Ovary (tissue), 9 donors: ENCODE data around the gene IL15RA. TPM values are rescaled to one million over a fixed set of nuclear protein-coding genes. Genes with fewer than 3 reads are reported as not detected.

Experiments
- DNase-seq, 5 donors: peaks; one replicate each; pipeline ENCODE4 v3.0.0-alpha.2; 2019 to 2020
- H3K27ac ChIP-seq, 2 donors: fragments of 200-600 bp; one replicate each; pipeline versions ENCODE4 v1.5.1 to v1.8.0; 2019 to 2022
- H3K27me3 ChIP-seq: fragments of 200-600 bp; one replicate; pipeline ENCODE4 v1.8.0; 2022
- H3K36me3 ChIP-seq: fragments of 200-600 bp; sonication (generic); one replicate; pipeline ENCODE4 v1.5.1; 2019
- H3K4me1 ChIP-seq: one replicate; pipeline ENCODE4 v1.8.1; 2013; ENCODE audit warnings: mild to moderate bottlenecking, moderate library complexity; ENCODE audit not compliant: insufficient read depth
- H3K4me3 ChIP-seq: fragments of 200-600 bp; sonication (generic); one replicate; pipeline ENCODE4 v1.5.1; 2017
- H3K9me3 ChIP-seq, 2 donors: fragments of 200-600 bp in 1 of 2; sonication (generic) in 1 of 2; one replicate each; pipeline versions ENCODE4 v1.5.1 to v1.8.1; 2013 to 2019; ENCODE audit warnings: mild to moderate bottlenecking in 1 of 2, moderate library complexity in 1 of 2
- EP300 ChIP-seq: sonication (generic); formaldehyde crosslinking; IDR thresholded peaks from one replicate; pipeline ENCODE4 v1.6.1; 2017; ENCODE audit warnings: antibody characterized with exemption
- POLR2A ChIP-seq: fragments of 450-650 bp; IDR thresholded peaks from one replicate; pipeline ENCODE4 v1.6.1; 2017; ENCODE audit warnings: antibody characterized with exemption, mild to moderate bottlenecking, moderate library complexity
- WGBS, 3 donors: extraction: QIAGEN DNeasy Blood & Tissue Kit in 1 of 3; methylation state at CpG; one replicate each; pipeline versions ENCODE4 v1.1.5 to v1.1.7; 2013 to 2017; 5-methylcytosine and 5-hydroxymethylcytosine counted together
- intact Hi-C, 4 donors: fragments of 100-400 bp; cut with DNase I; formaldehyde crosslinking; loops; one replicate each; pipeline versions ENCODE4 v1.11.0 to v1.15.1; 2022 to 2023
- polyA plus RNA-seq, 2 donors: library from polyadenylated mRNA; stranded (reverse); fragments of 200-250 nt in 1 of 2; fragments of 350-450 nt in 1 of 2; fragmentation: Illumina TruSeq in 1 of 2; extraction: RNeasy Lipid Tissue Mini Kit (QIAGEN cat#74804) in 1 of 2; gene quantifications; one replicate each; pipeline ENCODE4 v1.2.3, GENCODE V29; 2013 to 2014
- total RNA-seq, 7 donors: library from RNA; depleted of rRNA in 2 of 7; stranded (reverse); fragments of >200 nt in 2 of 7; fragmentation: NEBNext Ultra II Directional in 3 of 7; extraction: Animal tissue kit (Norgen Biotek cat#: 25700) in 3 of 7; gene quantifications; one replicate each; pipeline versions ENCODE4 v1.1.0 to v1.2.4, GENCODE V29; 2016 to 2023
- TF ChIP-seq, protein P1 (sequence below), 3 donors: fragments of 450-650 bp in 2 of 3; fragments of 200-600 bp in 1 of 3; IDR thresholded peaks; one replicate each; pipeline versions ENCODE4 v1.5.1 to v1.8.0; 2016 to 2022; ENCODE audit warnings: antibody characterized with exemption in 3 of 3, mild to moderate bottlenecking in 1 of 3
- donor health status: DM: no; HTN: no; CAD: no; lungs with moderate emphysema.
- donor health status: DM: no; HTN: no; CAD: no.
- donor health status: Bipolar disorder and iron deficiency.
- donor health status: DM: yes; HTN: yes; CAD: no.
- donor health status: DM: no; HTN: no; CAD: no.
- donor health status: DM: yes; HTN: yes; CAD: no.

The IL15RA gene
- total and polyA plus RNA-seq, 9 donors, result 2.7 to 15.2 (median 6.3) TPM

DNA sequence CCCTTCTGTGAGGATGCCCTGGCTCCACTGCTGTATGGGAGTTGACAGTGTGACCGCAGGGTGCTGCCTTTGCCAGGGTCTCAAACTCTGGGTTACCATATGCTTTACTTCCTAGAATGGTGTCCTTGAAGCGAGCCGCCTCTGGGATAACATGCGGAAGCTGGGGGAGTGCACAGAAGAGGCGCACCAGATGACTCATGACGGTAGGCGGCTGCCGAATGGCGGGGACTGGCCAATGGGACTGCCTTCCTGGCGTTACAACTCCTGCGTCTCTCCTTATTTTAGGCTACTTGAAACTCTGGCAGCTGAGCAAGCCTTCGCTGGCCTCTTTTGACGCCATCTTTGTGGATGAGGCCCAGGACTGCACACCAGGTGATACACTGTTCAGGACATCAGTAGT is 60.0 kb downstream of the IL15RA start:
- no peaks in the 10 kb centered on the region for H3K27me3 ChIP-seq
- no peaks in the 10 kb centered on the region for H3K9me3 ChIP-seq
- no peak overlapping the region for H3K4me3 ChIP-seq
- DNase-seq, result no peak
- no peaks in the 10 kb centered on the region for H3K36me3 ChIP-seq
- H3K27ac ChIP-seq, result no peak overlapping the region
- H3K4me1 ChIP-seq, result no peaks in the 10 kb centered on the region
- intact Hi-C loops, result no loop called here
- WGBS, 3 donors, result 93 to 96% (median 94%) methylated on average over 13 of the region's 13 CpGs
- TF ChIP-seq, protein P1, sequence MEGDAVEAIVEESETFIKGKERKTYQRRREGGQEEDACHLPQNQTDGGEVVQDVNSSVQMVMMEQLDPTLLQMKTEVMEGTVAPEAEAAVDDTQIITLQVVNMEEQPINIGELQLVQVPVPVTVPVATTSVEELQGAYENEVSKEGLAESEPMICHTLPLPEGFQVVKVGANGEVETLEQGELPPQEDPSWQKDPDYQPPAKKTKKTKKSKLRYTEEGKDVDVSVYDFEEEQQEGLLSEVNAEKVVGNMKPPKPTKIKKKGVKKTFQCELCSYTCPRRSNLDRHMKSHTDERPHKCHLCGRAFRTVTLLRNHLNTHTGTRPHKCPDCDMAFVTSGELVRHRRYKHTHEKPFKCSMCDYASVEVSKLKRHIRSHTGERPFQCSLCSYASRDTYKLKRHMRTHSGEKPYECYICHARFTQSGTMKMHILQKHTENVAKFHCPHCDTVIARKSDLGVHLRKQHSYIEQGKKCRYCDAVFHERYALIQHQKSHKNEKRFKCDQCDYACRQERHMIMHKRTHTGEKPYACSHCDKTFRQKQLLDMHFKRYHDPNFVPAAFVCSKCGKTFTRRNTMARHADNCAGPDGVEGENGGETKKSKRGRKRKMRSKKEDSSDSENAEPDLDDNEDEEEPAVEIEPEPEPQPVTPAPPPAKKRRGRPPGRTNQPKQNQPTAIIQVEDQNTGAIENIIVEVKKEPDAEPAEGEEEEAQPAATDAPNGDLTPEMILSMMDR (IDR thresholded peaks at IDR 0.05), result no peak

DNA sequence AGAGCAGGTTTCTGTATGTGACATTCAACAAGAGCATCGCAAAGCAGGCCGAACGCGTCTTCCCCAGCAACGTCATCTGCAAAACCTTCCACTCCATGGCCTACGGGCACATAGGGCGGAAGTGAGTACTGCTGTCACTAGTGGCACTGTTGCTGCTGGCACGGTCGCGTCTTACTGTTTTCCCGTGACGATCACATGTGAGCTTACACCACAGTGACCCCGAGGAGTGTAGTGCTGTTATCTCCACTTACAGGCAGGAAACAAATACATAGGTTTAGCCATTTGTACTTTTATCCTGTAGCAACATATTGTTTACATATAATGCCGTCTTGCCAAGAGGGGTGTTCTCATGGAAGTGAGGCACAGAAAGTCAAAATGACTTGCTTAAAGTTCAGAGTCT is 61.9 kb downstream of the IL15RA start:
- 93 to 95% (median 95%) methylated on average over 14 of the region's 14 CpGs for WGBS, 3 donors
- no peaks in the 10 kb centered on the region for H3K36me3 ChIP-seq

DNA sequence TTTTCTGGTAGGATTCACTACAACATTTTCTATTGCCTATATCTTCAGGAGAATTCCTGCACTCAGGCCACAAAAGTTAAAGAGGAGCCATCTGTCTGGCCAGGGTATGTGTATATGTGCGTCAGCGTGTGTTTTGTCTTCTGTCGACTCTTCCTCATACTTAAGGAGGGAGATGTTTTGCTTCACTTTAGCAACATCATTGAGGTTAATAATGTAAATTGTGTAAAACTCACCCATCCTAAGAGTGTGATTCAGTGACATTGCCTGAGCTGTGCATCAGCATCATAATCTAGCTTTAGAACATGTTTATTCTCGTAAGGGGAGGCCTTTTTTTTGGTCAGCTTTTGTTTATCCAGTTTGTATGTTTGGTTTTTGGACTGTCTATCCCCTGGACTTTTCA is 63.6 kb downstream of the IL15RA start:
- H3K4me3 ChIP-seq, result no peak overlapping the region
- H3K27me3 ChIP-seq, result no peaks in the 10 kb centered on the region
- 34 to 57% (median 54%) methylated on average over 4 of the region's 4 CpGs for WGBS, 3 donors
- TF ChIP-seq EP300 (no peak), POLR2A (no peak)
- TF ChIP-seq, protein P1 (IDR thresholded peaks at IDR 0.05), result no peak
- H3K36me3 ChIP-seq, result no peaks in the 10 kb centered on the region
- peaks cover 5% of the 10 kb centered on the region for H3K4me1 ChIP-seq
- intact Hi-C loops, result no loop called here
- no peak for DNase-seq
- no peaks in the 10 kb centered on the region for H3K9me3 ChIP-seq
- H3K27ac ChIP-seq, result no peak overlapping the region

More for the DNA sequence above, 61.9 kb downstream of the IL15RA start:
- Histone ChIP-seq H3K9me3 (no peaks in the 10 kb centered on the region), H3K4me1 (peaks cover 3% of the 10 kb centered on the region), H3K4me3 (no peak overlapping the region), H3K27ac (no peak overlapping the region), H3K27me3 (no peaks in the 10 kb centered on the region)
- intact Hi-C loops, result no loop called here
- no peak for TF ChIP-seq POLR2A
- no peak for TF ChIP-seq EP300
- TF ChIP-seq, protein P1 (IDR thresholded peaks at IDR 0.05), result no peak
- no peak for DNase-seq

DNA sequence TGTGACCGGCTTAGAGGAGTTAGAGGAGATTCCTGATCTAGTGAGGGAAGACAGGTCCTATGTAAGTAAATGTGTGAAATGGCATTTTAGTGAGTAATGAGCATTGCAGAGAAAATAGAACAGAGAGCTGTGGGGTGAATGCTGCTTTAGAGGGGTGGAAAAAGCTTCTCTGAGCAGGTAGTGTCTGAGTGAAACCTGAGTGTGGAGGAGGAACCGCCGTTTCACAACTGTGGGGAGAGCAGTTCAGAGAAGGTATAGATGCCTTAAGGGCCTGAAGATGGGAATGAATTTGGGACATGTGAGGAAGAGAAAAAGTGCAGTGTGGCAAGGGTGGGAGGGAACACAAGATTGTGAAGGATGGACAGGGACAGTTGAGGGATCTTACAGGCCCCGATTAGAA is 65.7 kb downstream of the IL15RA start:
- 90 to 95% (median 93%) methylated on average over 4 of the region's 4 CpGs for WGBS, 3 donors
- DNase-seq, result no peak
- H3K27me3 ChIP-seq, result no peaks in the 10 kb centered on the region
- no peak overlapping the region for H3K27ac ChIP-seq
- H3K4me1 ChIP-seq, result peaks cover 5% of the 10 kb centered on the region
- no peak for TF ChIP-seq POLR2A
- TF ChIP-seq, protein P1 (IDR thresholded peaks at IDR 0.05), result no peak
- no peak for TF ChIP-seq EP300
- intact Hi-C loops, result no loop called here
- H3K4me3 ChIP-seq, result no peak overlapping the region
- no peaks in the 10 kb centered on the region for H3K9me3 ChIP-seq
- no peaks in the 10 kb centered on the region for H3K36me3 ChIP-seq
